ENCODE results near the gene SHC2. TPM values are rescaled to one million over a fixed set of nuclear protein-coding genes. Genes with fewer than 3 reads are reported as not detected.

SHC2 gene
- total and polyA plus RNA-seq, 2 of the 13 experiments (the other 11 are each of a cell fraction or from before 2014, with no cell fraction given): 9.0 to 18.3 TPM

DNA sequence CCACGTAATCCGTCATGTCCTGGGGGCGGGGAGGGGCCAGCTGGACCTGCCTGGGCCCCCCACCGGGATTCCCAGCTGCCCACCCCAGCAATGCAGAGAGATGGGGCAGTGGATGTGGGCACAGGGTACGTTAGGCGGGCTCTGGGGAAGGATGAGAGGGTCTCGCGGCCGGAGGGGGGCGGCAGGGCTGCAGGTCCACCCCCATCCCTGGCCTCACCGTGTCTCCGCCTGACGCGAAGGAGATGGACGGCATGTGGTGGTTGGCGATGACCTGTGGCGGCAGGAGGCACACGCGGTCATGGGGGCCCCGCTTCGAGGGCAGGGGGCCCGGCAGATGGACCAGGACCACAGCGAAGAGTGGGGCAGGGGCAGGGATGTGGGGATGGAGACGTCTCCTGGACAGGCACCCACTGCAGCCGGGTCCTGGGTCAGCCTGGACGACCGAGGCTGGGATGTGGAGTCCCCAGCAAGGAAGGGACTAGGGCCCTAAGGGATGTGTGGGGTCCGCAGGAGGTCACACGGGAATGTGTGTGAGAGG is 24.4 kb downstream of the SHC2 start:
- Histone ChIP-seq H3K27ac (ENCODE audit: extremely low read length, insufficient read depth, low read length) (no peak overlapping the region), H3K4me1 (ENCODE audit: insufficient read depth, low read length) (no peaks in the 10 kb centered on the region), H3K36me3 (replicated peaks in 1 of 2; ENCODE audit: control insufficient read depth in 1 of 2, insufficient read depth in 2 of 2, low read length in 2 of 2) (0 out of 5 replicates have a peak, but pooled peaks cover 1 to 3% of the 10 kb centered on the region in 2 experiments), H3K27me3 (ENCODE audit: control insufficient read depth in 1 of 2, insufficient read depth in 2 of 2, low read length in 2 of 2) (no peaks in the 10 kb centered on the region), H3K4me3 (replicated peaks in 1 of 3; ENCODE audit: insufficient read depth in 1 of 3, low read depth in 2 of 3, low read length in 3 of 3) (no peak overlapping the region), H3K79me2 (ENCODE audit: insufficient read depth, low read length) (no peaks in the 10 kb centered on the region), H3K9ac (ENCODE audit: insufficient read depth, low read depth, low read length) (no peak overlapping the region), H3K4me2 (ENCODE audit: low read depth, low read length) (no peak overlapping the region), H4K20me1 (ENCODE audit: insufficient read depth, low read length) (no peaks in the 10 kb centered on the region), H3K9me3 (ENCODE audit: low read length) (peaks cover 5% of the 10 kb centered on the region; the same call in 1 of the 2 replicates), H2AFZ (ENCODE audit: low read length) (no peak overlapping the region)
- intact Hi-C loops (cut with micrococcal nuclease; ENCODE audit: unreplicated experiment): no loop called here
- ATAC-seq: no peak
- no peak for FAIRE-seq
- BruUV-seq (replicated peaks): no TSS peak
- in situ Hi-C loops (cut with HindIII; ENCODE audit: extremely low pct_ligation_motif_present, low pct_unique_long_range_greater_than_20kb): no loop called here
- WGBS (ENCODE audit: low lambda C conversion rate): 94% methylated on average over 25 of the region's 29 CpGs
- DNase-seq (ENCODE audit: low spot score): no peak
- no peak for TF ChIP-seq CBX1 (IDR thresholded peaks at IDR 0.05; ENCODE audit: low read depth)
- TF ChIP-seq, protein P1, sequence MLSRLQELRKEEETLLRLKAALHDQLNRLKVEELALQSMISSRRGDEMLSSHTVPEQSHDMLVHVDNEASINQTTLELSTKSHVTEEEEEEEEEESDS (CRISPR knock-in tag; IDR thresholded peaks at IDR 0.05; ENCODE audit: borderline replicate concordance): no peak
- TF ChIP-seq ZBTB42 (CRISPR knock-in tag; IDR thresholded peaks at IDR 0.05): no peak
- no peak for TF ChIP-seq ZFAT (CRISPR knock-in tag; conservative IDR thresholded peaks at IDR 0.05)
- TF ChIP-seq, protein P2, sequence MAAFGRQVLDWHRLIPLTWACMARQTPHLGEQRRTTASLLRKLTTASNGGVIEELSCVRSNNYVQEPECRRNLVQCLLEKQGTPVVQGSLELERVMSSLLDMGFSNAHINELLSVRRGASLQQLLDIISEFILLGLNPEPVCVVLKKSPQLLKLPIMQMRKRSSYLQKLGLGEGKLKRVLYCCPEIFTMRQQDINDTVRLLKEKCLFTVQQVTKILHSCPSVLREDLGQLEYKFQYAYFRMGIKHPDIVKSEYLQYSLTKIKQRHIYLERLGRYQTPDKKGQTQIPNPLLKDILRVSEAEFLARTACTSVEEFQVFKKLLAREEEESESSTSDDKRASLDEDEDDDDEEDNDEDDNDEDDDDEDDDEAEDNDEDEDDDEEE (CRISPR knock-in tag; IDR thresholded peaks at IDR 0.05): no peak
- no peak for TF ChIP-seq DR1 (CRISPR knock-in tag; IDR thresholded peaks at IDR 0.05)
- TF ChIP-seq AGO2 (optimal IDR thresholded peaks at IDR 0.05; ENCODE audit: low read depth, low read length): peak; percentile 22
- TF ChIP-seq ZNF788 (CRISPR knock-in tag; IDR thresholded peaks at IDR 0.05; ENCODE audit: borderline replicate concordance): no peak
- ChIA-PET POLR2A (no interaction called here), CTCF (ENCODE audit: low intra/inter-chr PET ratio, low total read pairs) (no interaction called here)
